Body of pancreas (tissue), 4 donors: ENCODE data around the gene STX17.

Source experiments
- POLR2A ChIP-seq, 3 donors: fragments of 450-650 bp; IDR thresholded peaks; one replicate each; pipeline ENCODE4 v1.6.1; 2016; ENCODE audit warnings: antibody characterized with exemption in 3 of 3, mild to moderate bottlenecking in 2 of 3
- TF ChIP-seq, protein P1 (sequence below), 7 experiments: fragments of 450-650 bp in 4 of 7; fragments of 200-600 bp in 3 of 7; sonication (generic) in 3 of 7; IDR thresholded peaks; one replicate each; pipeline ENCODE4 v1.5.1; 2016 to 2019; ENCODE audit warnings: antibody characterized with exemption in 7 of 7

DNA sequence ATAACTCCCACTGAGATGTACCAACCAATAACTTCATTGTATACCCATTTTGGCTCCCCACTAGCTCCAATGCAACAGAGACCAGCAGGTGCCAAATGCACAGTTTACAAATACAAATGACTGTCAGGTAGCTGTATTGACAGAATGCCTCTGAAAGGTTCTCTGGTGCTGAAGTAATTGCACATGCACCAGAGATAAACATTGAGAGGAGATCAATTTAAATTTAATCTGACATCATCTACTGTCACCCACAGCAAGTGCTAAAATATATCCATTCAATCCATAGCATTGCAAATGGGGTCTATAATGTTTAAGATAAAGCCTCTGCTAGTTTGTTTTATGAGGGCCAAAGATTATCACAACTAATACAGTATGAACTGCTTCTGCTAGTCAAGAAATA, 80.2 kb downstream of the STX17 start:
- TF ChIP-seq, protein P1, sequence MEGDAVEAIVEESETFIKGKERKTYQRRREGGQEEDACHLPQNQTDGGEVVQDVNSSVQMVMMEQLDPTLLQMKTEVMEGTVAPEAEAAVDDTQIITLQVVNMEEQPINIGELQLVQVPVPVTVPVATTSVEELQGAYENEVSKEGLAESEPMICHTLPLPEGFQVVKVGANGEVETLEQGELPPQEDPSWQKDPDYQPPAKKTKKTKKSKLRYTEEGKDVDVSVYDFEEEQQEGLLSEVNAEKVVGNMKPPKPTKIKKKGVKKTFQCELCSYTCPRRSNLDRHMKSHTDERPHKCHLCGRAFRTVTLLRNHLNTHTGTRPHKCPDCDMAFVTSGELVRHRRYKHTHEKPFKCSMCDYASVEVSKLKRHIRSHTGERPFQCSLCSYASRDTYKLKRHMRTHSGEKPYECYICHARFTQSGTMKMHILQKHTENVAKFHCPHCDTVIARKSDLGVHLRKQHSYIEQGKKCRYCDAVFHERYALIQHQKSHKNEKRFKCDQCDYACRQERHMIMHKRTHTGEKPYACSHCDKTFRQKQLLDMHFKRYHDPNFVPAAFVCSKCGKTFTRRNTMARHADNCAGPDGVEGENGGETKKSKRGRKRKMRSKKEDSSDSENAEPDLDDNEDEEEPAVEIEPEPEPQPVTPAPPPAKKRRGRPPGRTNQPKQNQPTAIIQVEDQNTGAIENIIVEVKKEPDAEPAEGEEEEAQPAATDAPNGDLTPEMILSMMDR (IDR thresholded peaks at IDR 0.05) = no peak
- no peak for TF ChIP-seq POLR2A (IDR thresholded peaks at IDR 0.05)
